ENCODE measurements around the gene CTXN2. TPM values are rescaled to one million over a fixed set of nuclear protein-coding genes. Genes with fewer than 3 reads are reported as not detected.

CTXN2 gene
- total RNA-seq, 1 experiment from 2014 or later = 0.07 TPM

DNA sequence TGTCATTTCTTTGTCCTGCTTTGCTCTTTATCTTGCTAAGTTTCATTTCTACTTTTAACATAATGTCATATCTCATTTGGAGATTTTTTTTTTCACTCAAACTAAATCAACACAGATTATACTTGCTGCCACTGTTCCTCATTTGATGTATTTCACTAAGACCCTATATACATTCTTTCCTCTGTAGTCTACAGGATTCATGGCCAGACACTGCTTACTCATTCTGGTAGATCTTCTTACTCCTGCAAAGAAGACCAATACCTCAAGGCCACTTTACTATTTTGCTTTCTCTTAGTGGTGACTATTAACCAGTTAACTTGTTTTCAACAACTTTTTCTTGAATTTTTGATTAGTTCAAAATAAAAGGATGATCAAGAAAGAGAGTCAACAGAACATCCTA, 44.1 kb upstream of the CTXN2 start (continued):
- TF ChIP-seq, protein P1, sequence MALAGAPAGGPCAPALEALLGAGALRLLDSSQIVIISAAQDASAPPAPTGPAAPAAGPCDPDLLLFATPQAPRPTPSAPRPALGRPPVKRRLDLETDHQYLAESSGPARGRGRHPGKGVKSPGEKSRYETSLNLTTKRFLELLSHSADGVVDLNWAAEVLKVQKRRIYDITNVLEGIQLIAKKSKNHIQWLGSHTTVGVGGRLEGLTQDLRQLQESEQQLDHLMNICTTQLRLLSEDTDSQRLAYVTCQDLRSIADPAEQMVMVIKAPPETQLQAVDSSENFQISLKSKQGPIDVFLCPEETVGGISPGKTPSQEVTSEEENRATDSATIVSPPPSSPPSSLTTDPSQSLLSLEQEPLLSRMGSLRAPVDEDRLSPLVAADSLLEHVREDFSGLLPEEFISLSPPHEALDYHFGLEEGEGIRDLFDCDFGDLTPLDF (CRISPR knock-in tag; IDR thresholded peaks at IDR 0.05) = no peak
- TF ChIP-seq IRF2 (CRISPR knock-in tag; IDR thresholded peaks at IDR 0.05; ENCODE audit: borderline replicate concordance, low read depth) (no peak), TEAD1 (CRISPR knock-in tag; IDR thresholded peaks at IDR 0.05) (no peak), MXD4 (CRISPR knock-in tag; IDR thresholded peaks at IDR 0.05; ENCODE audit: borderline replicate concordance) (no peak), ESRRA (CRISPR knock-in tag; IDR thresholded peaks at IDR 0.05; ENCODE audit: borderline replicate concordance) (no peak), TP53 (CRISPR knock-in tag; IDR thresholded peaks at IDR 0.05) (no peak), FOXP1 (CRISPR knock-in tag; IDR thresholded peaks at IDR 0.05; ENCODE audit: borderline replicate concordance) (no peak), ETV6 (CRISPR knock-in tag; IDR thresholded peaks at IDR 0.05) (no peak)
- TF ChIP-seq, protein P2, sequence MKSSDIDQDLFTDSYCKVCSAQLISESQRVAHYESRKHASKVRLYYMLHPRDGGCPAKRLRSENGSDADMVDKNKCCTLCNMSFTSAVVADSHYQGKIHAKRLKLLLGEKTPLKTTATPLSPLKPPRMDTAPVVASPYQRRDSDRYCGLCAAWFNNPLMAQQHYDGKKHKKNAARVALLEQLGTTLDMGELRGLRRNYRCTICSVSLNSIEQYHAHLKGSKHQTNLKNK (CRISPR knock-in tag; IDR thresholded peaks at IDR 0.05) = no peak
- TF ChIP-seq, protein P3, sequence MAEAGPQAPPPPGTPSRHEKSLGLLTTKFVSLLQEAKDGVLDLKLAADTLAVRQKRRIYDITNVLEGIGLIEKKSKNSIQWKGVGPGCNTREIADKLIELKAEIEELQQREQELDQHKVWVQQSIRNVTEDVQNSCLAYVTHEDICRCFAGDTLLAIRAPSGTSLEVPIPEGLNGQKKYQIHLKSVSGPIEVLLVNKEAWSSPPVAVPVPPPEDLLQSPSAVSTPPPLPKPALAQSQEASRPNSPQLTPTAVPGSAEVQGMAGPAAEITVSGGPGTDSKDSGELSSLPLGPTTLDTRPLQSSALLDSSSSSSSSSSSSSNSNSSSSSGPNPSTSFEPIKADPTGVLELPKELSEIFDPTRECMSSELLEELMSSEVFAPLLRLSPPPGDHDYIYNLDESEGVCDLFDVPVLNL (CRISPR knock-in tag; IDR thresholded peaks at IDR 0.05; ENCODE audit: borderline replicate concordance, low read depth) = no peak
- TF ChIP-seq, protein P4, sequence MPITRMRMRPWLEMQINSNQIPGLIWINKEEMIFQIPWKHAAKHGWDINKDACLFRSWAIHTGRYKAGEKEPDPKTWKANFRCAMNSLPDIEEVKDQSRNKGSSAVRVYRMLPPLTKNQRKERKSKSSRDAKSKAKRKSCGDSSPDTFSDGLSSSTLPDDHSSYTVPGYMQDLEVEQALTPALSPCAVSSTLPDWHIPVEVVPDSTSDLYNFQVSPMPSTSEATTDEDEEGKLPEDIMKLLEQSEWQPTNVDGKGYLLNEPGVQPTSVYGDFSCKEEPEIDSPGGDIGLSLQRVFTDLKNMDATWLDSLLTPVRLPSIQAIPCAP (CRISPR knock-in tag; IDR thresholded peaks at IDR 0.05) = no peak
- TF ChIP-seq, protein P5, sequence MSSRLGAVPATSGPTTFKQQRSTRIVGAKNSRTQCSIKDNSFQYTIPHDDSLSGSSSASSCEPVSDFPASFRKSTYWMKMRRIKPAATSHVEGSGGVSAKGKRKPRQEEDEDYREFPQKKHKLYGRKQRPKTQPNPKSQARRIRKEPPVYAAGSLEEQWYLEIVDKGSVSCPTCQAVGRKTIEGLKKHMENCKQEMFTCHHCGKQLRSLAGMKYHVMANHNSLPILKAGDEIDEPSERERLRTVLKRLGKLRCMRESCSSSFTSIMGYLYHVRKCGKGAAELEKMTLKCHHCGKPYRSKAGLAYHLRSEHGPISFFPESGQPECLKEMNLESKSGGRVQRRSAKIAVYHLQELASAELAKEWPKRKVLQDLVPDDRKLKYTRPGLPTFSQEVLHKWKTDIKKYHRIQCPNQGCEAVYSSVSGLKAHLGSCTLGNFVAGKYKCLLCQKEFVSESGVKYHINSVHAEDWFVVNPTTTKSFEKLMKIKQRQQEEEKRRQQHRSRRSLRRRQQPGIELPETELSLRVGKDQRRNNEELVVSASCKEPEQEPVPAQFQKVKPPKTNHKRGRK (CRISPR knock-in tag; IDR thresholded peaks at IDR 0.05; ENCODE audit: borderline replicate concordance) = no peak

DNA sequence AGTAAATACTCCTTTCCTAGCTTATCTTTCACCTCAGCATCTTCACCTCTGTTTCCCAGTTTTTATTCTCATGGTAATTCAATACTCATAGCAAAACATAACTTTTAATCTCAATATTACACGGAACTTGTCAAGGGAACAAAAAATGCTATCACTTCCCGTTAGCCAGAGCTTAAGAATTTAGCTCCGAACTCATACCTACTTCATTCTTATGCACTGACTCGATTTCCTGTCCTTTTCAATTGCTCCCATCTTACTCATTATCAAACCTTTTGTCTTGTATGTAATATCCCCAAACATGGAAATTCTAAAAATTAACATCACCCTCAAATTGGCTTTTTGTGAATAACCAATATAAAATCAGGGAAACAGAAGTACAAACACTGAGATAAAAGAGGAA, 41.6 kb upstream of the CTXN2 start:
- Mint-ChIP-seq H3K36me3 (peaks cover 53% of the 10 kb centered on the region), H3K27me3 (ENCODE audit: low read depth) (no peaks in the 10 kb centered on the region), H3K27ac (peak overlapping the region; percentile 86), H3K9me3 (peaks cover 4% of the 10 kb centered on the region; the same call in 1 of the 2 replicates), H3K4me3 (no peak overlapping the region; the same call in 1 of the 2 replicates), H3K4me1 (peaks cover 26% of the 10 kb centered on the region)
- DNase-seq (ENCODE audit: low spot score) (no peak), ATAC-seq (peak; percentile 52)
- POLR2A ChIA-PET = no interaction called here
- CTCF ChIA-PET = interaction anchor here (0.7 to 1.8 kb wide), 7 partner anchors 13 to 175 kb away, joined by 3 to 5 read pairs (median 4); no protein-coding TSS in a partner anchor
- TF ChIP-seq ZNF219 (CRISPR knock-in tag; IDR thresholded peaks at IDR 0.05; ENCODE audit: borderline replicate concordance) = no peak
- TF ChIP-seq ZNF232 (CRISPR knock-in tag; IDR thresholded peaks at IDR 0.05) = no peak
- TF ChIP-seq, protein P6, sequence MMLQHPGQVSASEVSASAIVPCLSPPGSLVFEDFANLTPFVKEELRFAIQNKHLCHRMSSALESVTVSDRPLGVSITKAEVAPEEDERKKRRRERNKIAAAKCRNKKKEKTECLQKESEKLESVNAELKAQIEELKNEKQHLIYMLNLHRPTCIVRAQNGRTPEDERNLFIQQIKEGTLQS (CRISPR knock-in tag; conservative IDR thresholded peaks at IDR 0.05) = no peak
- TF ChIP-seq, protein P7, sequence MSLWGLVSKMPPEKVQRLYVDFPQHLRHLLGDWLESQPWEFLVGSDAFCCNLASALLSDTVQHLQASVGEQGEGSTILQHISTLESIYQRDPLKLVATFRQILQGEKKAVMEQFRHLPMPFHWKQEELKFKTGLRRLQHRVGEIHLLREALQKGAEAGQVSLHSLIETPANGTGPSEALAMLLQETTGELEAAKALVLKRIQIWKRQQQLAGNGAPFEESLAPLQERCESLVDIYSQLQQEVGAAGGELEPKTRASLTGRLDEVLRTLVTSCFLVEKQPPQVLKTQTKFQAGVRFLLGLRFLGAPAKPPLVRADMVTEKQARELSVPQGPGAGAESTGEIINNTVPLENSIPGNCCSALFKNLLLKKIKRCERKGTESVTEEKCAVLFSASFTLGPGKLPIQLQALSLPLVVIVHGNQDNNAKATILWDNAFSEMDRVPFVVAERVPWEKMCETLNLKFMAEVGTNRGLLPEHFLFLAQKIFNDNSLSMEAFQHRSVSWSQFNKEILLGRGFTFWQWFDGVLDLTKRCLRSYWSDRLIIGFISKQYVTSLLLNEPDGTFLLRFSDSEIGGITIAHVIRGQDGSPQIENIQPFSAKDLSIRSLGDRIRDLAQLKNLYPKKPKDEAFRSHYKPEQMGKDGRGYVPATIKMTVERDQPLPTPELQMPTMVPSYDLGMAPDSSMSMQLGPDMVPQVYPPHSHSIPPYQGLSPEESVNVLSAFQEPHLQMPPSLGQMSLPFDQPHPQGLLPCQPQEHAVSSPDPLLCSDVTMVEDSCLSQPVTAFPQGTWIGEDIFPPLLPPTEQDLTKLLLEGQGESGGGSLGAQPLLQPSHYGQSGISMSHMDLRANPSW (CRISPR knock-in tag; conservative IDR thresholded peaks at IDR 0.05; ENCODE audit: low read depth) = no peak
- TF ChIP-seq RELA (CRISPR knock-in tag; IDR thresholded peaks at IDR 0.05; ENCODE audit: borderline replicate concordance) = no peak
- no peak for TF ChIP-seq ZNF416 (CRISPR knock-in tag; IDR thresholded peaks at IDR 0.05)
- TF ChIP-seq TCF7 (CRISPR knock-in tag; IDR thresholded peaks at IDR 0.05; ENCODE audit: low read depth) = no peak
- no peak for TF ChIP-seq KAT7 (CRISPR knock-in tag; IDR thresholded peaks at IDR 0.05; ENCODE audit: borderline replicate concordance)
- no peak for TF ChIP-seq PRRX2 (CRISPR knock-in tag; IDR thresholded peaks at IDR 0.05)
- no peak for TF ChIP-seq FOXP1 (CRISPR knock-in tag; IDR thresholded peaks at IDR 0.05; ENCODE audit: borderline replicate concordance)
- TF ChIP-seq CREM (CRISPR knock-in tag; IDR thresholded peaks at IDR 0.05) = no peak
- TF ChIP-seq ZNF263 (CRISPR knock-in tag; IDR thresholded peaks at IDR 0.05; ENCODE audit: low read depth) = no peak
- TF ChIP-seq ZNF396 (CRISPR knock-in tag; IDR thresholded peaks at IDR 0.05; ENCODE audit: borderline replicate concordance) = no peak
- TF ChIP-seq ATF1 (CRISPR knock-in tag; IDR thresholded peaks at IDR 0.05) = no peak
